Measurements from ENCODE around the gene MACIR.

MACIR gene

GRCh38 chr5:103291606-103292005 is 33.0 kb downstream of the MACIR start:
- no peak for DNase-seq (ENCODE audit: low spot score)

GRCh38 chr5:103293099-103293498 is 34.5 kb downstream of the MACIR start:
- DNase-seq (ENCODE audit: low spot score), result no peak

GRCh38 chr5:103293719-103294118 is 35.2 kb downstream of the MACIR start:
- DNase-seq (ENCODE audit: low spot score), result no peak

- DNase-seq (ENCODE audit: low spot score), result no peak
These were observed 36.3 kb downstream of the MACIR start for GRCh38 chr5:103294906-103295305.

GRCh38 chr5:103295424-103295823 is 36.9 kb downstream of the MACIR start:
- DNase-seq (ENCODE audit: low spot score), result no peak

- DNase-seq (ENCODE audit: low spot score), result no peak
These were observed 37.3 kb downstream of the MACIR start for GRCh38 chr5:103295871-103296270.

DNA sequence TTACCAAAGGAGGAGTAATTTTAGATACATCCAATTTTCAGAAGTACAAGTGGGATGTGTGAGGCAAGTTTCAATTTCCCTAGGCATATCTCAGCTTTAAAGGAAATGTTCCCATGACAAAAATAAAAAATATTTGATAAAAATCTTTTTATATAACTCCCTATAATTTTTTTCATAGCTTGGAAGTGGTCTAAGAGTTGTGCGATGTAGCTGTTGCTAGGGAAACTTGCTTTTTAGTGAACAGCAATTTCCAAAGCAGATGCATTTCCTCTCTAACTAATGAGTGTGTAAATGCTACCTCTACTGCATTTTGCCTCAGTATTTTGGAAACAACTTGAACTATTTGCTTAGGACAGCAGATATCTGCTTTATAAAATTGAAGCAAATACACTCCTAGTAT is 39.6 kb downstream of the MACIR start:
- no peak for DNase-seq (ENCODE audit: low spot score)

GRCh38 chr5:103298607-103299188 is 40.1 kb downstream of the MACIR start:
- no peak for DNase-seq (ENCODE audit: low spot score)

DNA sequence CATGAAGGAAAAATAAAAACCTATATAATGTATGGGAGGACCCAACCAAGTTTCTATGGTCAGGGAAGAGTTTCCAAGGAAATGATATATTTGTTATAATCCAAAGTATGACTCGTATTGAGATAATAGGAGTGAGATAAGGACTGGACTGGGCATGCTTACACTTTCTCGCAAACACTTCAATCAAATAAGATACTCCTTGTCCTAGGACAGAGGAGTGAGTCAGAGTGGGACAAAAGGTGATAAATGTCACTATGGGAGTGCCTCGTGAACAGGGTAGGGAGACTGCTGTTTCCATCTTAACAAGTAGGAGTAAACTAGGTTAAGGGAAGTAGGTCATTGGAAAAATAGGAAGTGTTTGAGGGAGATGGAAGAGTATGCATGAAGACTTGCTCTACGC is 47.2 kb downstream of the MACIR start:
- no peak for DNase-seq (ENCODE audit: low spot score)

- no peak for DNase-seq (ENCODE audit: low spot score)
These were observed 48.9 kb downstream of the MACIR start for GRCh38 chr5:103307470-103307869.

DNA sequence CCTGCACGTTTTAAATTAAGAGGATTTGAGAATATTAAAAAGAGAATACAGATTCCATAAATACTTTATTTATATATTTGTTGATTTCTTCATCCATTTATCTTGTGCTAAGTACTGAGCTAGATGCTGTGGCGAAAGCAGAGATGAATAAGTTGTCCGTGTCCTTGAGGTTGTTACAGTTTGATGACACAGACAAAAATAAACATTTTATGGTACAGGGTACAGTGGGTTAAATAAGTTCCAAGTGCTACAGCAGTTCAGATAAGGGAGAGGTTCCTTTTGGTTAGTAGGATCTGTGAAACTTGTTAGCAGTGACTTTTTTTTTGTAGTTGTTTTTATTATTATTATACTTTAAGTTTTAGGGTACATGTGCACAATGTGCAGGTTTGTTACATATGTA is 50.2 kb downstream of the MACIR start:
- DNase-seq (ENCODE audit: low spot score), result no peak

DNA sequence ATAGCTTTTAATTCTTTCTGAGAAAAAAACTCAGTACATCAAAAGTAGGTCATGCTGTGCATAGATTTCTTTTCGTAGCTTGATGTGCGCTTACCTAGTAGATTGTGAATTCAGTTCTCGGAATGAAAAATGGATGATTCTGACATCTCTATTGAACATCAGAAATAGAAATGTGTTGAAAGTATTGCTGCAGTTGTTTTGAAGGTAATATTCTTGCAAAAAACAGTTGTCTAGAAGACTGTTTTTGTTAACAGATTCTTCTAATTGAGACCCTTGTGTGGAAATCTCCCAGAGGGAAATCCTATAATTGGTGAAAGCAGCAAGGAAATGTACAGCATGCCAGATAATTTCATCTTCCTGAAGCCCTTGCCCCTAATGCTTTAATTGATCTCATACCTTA is 54.5 kb downstream of the MACIR start:
- no peak for DNase-seq (ENCODE audit: low spot score)

GRCh38 chr5:103315455-103315854 is 56.9 kb downstream of the MACIR start:
- DNase-seq (ENCODE audit: low spot score), result no peak

DNA sequence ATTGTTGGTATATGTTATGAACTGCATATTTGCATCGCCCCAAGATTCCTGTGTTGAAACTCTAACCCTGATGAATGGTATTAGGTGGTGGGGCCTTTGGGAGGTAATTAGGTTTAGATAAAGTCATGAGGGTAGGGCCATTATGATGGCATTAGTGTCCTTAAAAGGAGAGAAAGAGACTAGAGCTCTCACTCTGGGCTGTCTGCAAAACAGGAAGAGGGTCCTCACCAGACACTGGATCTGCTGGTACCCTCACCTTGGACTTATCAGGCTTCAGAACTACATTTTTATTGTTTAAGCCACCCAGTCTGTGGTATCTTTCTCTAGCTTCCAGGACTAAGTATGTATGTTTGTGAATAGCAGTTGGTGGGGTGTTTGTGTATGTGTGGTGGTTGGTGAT is 68.9 kb downstream of the MACIR start:
- no peak for DNase-seq (ENCODE audit: low spot score)

DNA sequence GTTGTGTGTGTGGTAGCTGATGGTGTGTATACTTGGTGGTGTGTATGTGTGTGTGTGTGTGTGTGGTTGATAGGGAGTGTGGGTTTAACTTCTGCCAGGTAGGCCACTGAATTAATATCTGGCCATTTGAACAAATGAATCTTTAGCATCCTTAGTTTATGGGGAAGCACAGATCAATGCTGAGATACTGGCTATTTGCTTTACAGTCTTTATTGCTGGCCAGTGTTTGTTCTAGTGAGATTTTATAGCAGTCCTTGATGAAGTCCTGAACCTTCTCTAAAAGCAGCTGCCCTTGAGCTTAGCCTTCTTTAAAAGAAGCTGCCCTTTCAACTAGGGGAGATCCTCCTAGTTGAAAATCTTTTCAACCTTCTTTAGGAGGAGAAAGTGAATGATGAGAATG is 69.3 kb downstream of the MACIR start:
- peak; percentile 17 for DNase-seq (ENCODE audit: low spot score)

Data from HuH-7 (cell line).